Body of pancreas (tissue), 4 donors: ENCODE data around the gene AZGP1. TPM values are rescaled to one million over a fixed set of nuclear protein-coding genes. Genes with fewer than 3 reads are reported as not detected.
"Not testable (repeated sequence)": the region's sequence is repeated elsewhere in the genome, so short reads cannot be mapped to it uniquely, and the experiment has no call there.

Experiments used
- ATAC-seq: fragments of 150-250 bp; one replicate; pipeline ENCODE4 v1.9.1; 2016
- DNase-seq, 4 donors: peaks; one replicate each; pipeline ENCODE4 v3.0.0-alpha.2; 2019
- H3K27ac ChIP-seq, 4 donors: fragments of 200-600 bp; sonication (generic); 1 replicate in 3 of 4; 2 replicates in 1 of 4; pipeline versions ENCODE4 v1.5.1 to v1.6.1; 2016 to 2019; ENCODE audit warnings: mild to moderate bottlenecking in 1 of 4, mixed read lengths in 1 of 4, moderate library complexity in 1 of 4
- H3K27me3 ChIP-seq, 2 donors: fragments of 200-600 bp; sonication (generic); one replicate each; pipeline ENCODE4 v1.6.0; 2016; ENCODE audit warnings: mild to moderate bottlenecking in 1 of 2
- H3K36me3 ChIP-seq, 2 donors: fragments of 200-600 bp; sonication (generic); replicated peaks in 1 of 2; 2 replicates each; pipeline ENCODE4 v1.5.1; 2016; ENCODE audit warnings: low read depth in 2 of 2; ENCODE audit not compliant: insufficient read depth in 1 of 2
- H3K4me1 ChIP-seq: fragments of 200-600 bp; sonication (generic); one replicate; pipeline ENCODE4 v1.6.0; 2016
- H3K4me3 ChIP-seq, 2 donors: fragments of 200-600 bp; sonication (generic); 1 replicate in 1 of 2; 2 replicates in 1 of 2; pipeline ENCODE4 v1.5.1; 2016 to 2019
- H3K9me3 ChIP-seq, 3 donors: fragments of 200-600 bp; sonication (generic); 1 replicate in 2 of 3; 2 replicates in 1 of 3; pipeline ENCODE4 v1.5.1; 2016
- POLR2A ChIP-seq, 3 donors: fragments of 450-650 bp; IDR thresholded peaks; one replicate each; pipeline ENCODE4 v1.6.1; 2016; ENCODE audit warnings: antibody characterized with exemption in 3 of 3, mild to moderate bottlenecking in 2 of 3
- WGBS, 2 donors: methylation state at CpG; one replicate each; pipeline ENCODE4 v1.1.5; 2017; 5-methylcytosine and 5-hydroxymethylcytosine counted together
- intact Hi-C: fragments of 100-400 bp; cut with DNase I; formaldehyde crosslinking; loops from one replicate; pipeline ENCODE4 v1.15.1; 2023
- total RNA-seq, 2 donors: library from RNA; depleted of rRNA; stranded (reverse); fragments of >200 nt; gene quantifications; one replicate each; pipeline ENCODE4 v1.1.0, GENCODE V29; 2016
- TF ChIP-seq, protein P1 (sequence below), 7 experiments: fragments of 450-650 bp in 4 of 7; fragments of 200-600 bp in 3 of 7; sonication (generic) in 3 of 7; IDR thresholded peaks; one replicate each; pipeline ENCODE4 v1.5.1; 2016 to 2019; ENCODE audit warnings: antibody characterized with exemption in 7 of 7

The AZGP1 gene
- total RNA-seq, 2 donors from 2014 or later = 133 to 271 TPM

GRCh38 chr7:99969298-99969697, 6.5 kb downstream of the AZGP1 start:
- H3K27ac ChIP-seq = no peak overlapping the region
- H3K4me1 ChIP-seq = peaks cover 38% of the 10 kb centered on the region
- peaks cover 0 to 10% of the 10 kb centered on the region in 2 donors for H3K36me3 ChIP-seq
- H3K27me3 ChIP-seq = no peaks in the 10 kb centered on the region
- WGBS, 2 donors = 85 to 86% methylated on average over 3 of the region's 3 CpGs
- H3K9me3 ChIP-seq = no peaks in the 10 kb centered on the region
- DNase-seq (no peak), ATAC-seq (no peak)
- no peak overlapping the region for H3K4me3 ChIP-seq
- no peak for TF ChIP-seq POLR2A (IDR thresholded peaks at IDR 0.05)
- TF ChIP-seq, protein P1, sequence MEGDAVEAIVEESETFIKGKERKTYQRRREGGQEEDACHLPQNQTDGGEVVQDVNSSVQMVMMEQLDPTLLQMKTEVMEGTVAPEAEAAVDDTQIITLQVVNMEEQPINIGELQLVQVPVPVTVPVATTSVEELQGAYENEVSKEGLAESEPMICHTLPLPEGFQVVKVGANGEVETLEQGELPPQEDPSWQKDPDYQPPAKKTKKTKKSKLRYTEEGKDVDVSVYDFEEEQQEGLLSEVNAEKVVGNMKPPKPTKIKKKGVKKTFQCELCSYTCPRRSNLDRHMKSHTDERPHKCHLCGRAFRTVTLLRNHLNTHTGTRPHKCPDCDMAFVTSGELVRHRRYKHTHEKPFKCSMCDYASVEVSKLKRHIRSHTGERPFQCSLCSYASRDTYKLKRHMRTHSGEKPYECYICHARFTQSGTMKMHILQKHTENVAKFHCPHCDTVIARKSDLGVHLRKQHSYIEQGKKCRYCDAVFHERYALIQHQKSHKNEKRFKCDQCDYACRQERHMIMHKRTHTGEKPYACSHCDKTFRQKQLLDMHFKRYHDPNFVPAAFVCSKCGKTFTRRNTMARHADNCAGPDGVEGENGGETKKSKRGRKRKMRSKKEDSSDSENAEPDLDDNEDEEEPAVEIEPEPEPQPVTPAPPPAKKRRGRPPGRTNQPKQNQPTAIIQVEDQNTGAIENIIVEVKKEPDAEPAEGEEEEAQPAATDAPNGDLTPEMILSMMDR (IDR thresholded peaks at IDR 0.05) = no peak
- intact Hi-C loops = no loop called here

DNA sequence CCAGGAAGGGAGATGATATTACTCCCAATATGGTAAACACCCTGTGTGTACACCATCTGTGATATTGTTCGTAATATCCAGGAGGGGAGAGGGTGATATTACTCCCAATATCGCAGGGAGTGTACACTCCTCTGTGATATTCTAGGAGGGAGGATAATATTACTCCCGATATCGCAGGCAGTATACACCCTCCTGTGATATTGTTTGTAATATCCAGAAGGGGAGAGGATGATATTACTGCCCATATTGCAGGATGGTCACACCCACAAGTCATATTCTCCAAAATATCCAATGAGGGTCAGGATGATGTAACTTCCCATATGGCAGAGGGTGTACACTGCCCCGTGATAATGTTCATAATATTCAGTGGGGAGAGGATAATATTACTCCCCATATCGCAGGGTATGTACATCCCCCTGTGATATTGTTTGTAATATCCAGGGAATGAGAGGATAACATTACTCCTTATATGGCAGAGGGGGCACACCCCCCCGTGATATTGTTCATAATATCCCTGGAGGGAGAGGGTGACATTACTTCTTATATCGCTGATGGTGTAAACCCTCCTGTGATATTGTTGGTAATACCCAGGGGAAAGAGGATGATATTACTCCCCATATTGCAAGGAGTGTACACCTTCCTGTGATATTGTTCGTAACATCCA, 17.1 kb downstream of the AZGP1 start:
- 78 to 79% methylated on average over 9 of the region's 9 CpGs for WGBS, 2 donors
- TF ChIP-seq POLR2A (IDR thresholded peaks at IDR 0.05) = no peak
- TF ChIP-seq, protein P1 (IDR thresholded peaks at IDR 0.05) = no peak
- intact Hi-C loops = no loop called here
- Histone ChIP-seq H3K4me1 (no peaks in the 10 kb centered on the region), H3K4me3 (no peak overlapping the region), H3K27me3 (no peaks in the 10 kb centered on the region), H3K9me3 (no peaks in the 10 kb centered on the region), H3K36me3 (no peaks in the 10 kb centered on the region), H3K27ac (no peak overlapping the region)
- DNase-seq = no peak
- ATAC-seq = no peak

DNA sequence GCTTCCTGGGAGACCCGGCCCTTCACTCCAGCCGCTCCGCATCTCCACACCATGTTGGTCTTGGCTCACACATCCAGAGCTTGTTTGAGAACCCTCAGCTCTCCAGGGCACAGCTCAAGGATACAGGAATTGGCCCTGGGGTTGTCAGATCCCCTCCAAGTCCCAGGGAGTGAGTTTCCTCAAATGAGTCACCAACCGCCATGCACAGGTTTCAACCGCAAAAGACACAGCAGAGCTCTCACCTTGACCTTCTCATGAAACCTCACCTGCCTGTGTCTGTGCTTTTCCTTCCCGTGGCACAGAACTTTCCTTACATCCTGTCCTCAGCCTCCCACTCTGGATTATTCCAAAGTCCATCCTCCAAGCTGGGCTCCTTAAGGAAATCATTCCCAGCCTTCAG, 20.6 kb downstream of the AZGP1 start:
- DNase-seq = no peak

DNA sequence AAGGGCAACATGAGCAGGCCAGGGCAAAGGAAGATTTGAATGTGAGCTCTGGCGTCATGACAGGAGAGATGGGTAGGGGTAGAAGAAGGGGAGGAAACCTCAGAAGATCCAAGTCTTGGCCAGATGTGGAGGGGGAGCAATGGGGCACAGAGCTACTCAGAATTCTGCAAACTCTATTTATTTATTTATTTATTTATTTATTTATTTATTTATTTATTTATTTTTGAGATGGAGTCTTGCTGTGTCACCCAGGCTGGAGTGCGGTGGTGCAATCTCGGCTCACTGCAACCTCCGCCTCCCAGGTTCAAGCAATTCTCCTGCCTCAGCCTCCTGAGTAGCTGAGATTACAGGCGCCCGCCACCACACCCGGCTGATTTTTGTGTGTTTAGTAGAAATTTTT, 21.2 kb downstream of the AZGP1 start:
- intact Hi-C loops, H3K27me3 ChIP-seq, ATAC-seq, H3K36me3 ChIP-seq, H3K4me1 ChIP-seq, H3K4me3 ChIP-seq, DNase-seq, H3K27ac ChIP-seq, H3K9me3 ChIP-seq: not testable (repeated sequence)
- 90 to 95% methylated on average over 7 of the region's 7 CpGs for WGBS, 2 donors

More for the DNA sequence above, 20.6 kb downstream of the AZGP1 start:
- no peak for ATAC-seq
- intact Hi-C loops = no loop called here
- TF ChIP-seq, protein P1 (IDR thresholded peaks at IDR 0.05) = no peak
- Histone ChIP-seq H3K4me1 (no peaks in the 10 kb centered on the region), H3K27ac (no peak overlapping the region), H3K36me3 (no peaks in the 10 kb centered on the region), H3K4me3 (no peak overlapping the region), H3K9me3 (no peaks in the 10 kb centered on the region), H3K27me3 (no peaks in the 10 kb centered on the region)
- WGBS, 2 donors = 78 to 87% methylated on average over 6 of the region's 6 CpGs

DNA sequence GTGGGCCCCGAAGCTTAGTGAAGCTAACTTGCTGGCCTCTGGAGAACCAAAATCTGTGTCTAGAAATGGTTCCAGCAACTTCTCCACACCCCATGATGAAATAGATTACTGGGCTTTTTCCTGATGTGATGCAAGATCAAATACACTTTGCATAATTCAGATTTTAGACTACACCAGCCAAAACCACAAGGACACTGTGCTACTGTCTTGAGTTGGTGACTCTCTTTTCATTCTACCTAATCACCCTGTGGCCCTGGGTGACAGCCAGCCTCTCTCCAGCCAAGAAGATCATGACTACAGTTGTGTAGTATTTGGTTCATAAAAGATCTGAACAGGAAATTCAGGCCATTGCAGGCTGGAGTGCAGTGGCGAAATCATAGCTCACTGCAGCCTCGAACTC, 22.2 kb downstream of the AZGP1 start:
- no peak overlapping the region for H3K4me3 ChIP-seq
- DNase-seq (peak in 2 of 4 donors; percentile 25 to 58), ATAC-seq (peak; percentile 45)
- no peaks in the 10 kb centered on the region for H3K36me3 ChIP-seq
- H3K4me1 ChIP-seq = no peaks in the 10 kb centered on the region
- intact Hi-C loops = no loop called here
- no peaks in the 10 kb centered on the region for H3K9me3 ChIP-seq
- H3K27ac ChIP-seq = no peak overlapping the region
- WGBS, 2 donors = 67 to 90% methylated on average over 3 of the region's 3 CpGs
- H3K27me3 ChIP-seq = no peaks in the 10 kb centered on the region
- TF ChIP-seq, protein P1 (IDR thresholded peaks at IDR 0.05) = no peak
- no peak for TF ChIP-seq POLR2A (IDR thresholded peaks at IDR 0.05)

- DNase-seq, H3K27me3 ChIP-seq, H3K36me3 ChIP-seq, H3K9me3 ChIP-seq, H3K4me1 ChIP-seq, ATAC-seq, H3K27ac ChIP-seq, intact Hi-C loops, H3K4me3 ChIP-seq: not testable (repeated sequence)
- 63 to 81% methylated on average over 4 of the region's 4 CpGs for WGBS, 2 donors
Observed at GRCh38 chr7:99952649-99953048, 23.2 kb downstream of the AZGP1 start.

- H3K4me1 ChIP-seq, H3K36me3 ChIP-seq, H3K27ac ChIP-seq, ATAC-seq, H3K27me3 ChIP-seq, H3K4me3 ChIP-seq, intact Hi-C loops, H3K9me3 ChIP-seq, DNase-seq: not testable (repeated sequence)
- WGBS, 2 donors = 88 to 92% methylated on average over 6 of the region's 6 CpGs
Observed at GRCh38 chr7:99950819-99951218, 25.0 kb downstream of the AZGP1 start.
